Right lobe of liver (tissue), 6 donors: ENCODE measurements around the gene ADCY5. TPM values are rescaled to one million over a fixed set of nuclear protein-coding genes. Genes with fewer than 3 reads are reported as not detected.
A peak's percentile ranks its signal among the peaks of the same experiment; 100 is the strongest.

Source experiments
- ATAC-seq, 4 donors: fragments of 200-7000 bp; cut with Tn5 transposase; one replicate each; pipeline ENCODE4 v1.9.1; 2020; ENCODE audit warnings: mild to moderate bottlenecking in 4 of 4, moderate library complexity in 4 of 4
- DNase-seq, 3 donors: peaks; one replicate each; pipeline ENCODE4 v3.0.0-alpha.2; 2020
- H3K27ac ChIP-seq, 3 donors: fragments of 200-600 bp; one replicate each; pipeline ENCODE4 v1.8.0; 2022
- H3K27me3 ChIP-seq, 2 donors: fragments of 200-600 bp; one replicate each; pipeline ENCODE4 v1.8.0; 2022
- H3K36me3 ChIP-seq, 4 donors: fragments of 200-600 bp; sonication (generic) in 1 of 4; one replicate each; pipeline versions ENCODE4 v1.5.1 to v1.8.0; 2017 to 2022; ENCODE audit warnings: control low read depth in 1 of 4
- H3K4me1 ChIP-seq, 4 donors: fragments of 200-600 bp; sonication (generic) in 1 of 4; one replicate each; pipeline versions ENCODE4 v1.5.1 to v1.8.0; 2017 to 2022; ENCODE audit warnings: control low read depth in 1 of 4
- H3K4me3 ChIP-seq, 3 donors: fragments of 200-600 bp; one replicate each; pipeline ENCODE4 v1.8.0; 2022
- H3K9me3 ChIP-seq, 4 donors: fragments of 200-600 bp; sonication (generic) in 1 of 4; one replicate each; pipeline versions ENCODE4 v1.5.1 to v1.8.0; 2017 to 2022; ENCODE audit warnings: control low read depth in 1 of 4
- POLR2A ChIP-seq: fragments of 450-650 bp; IDR thresholded peaks from one replicate; pipeline ENCODE4 v1.6.1; 2017; ENCODE audit warnings: antibody characterized with exemption, mild to moderate bottlenecking
- WGBS: methylation state at CpG from one replicate; pipeline ENCODE4 v1.1.6; 2018; ENCODE audit warnings: low coverage, low lambda C conversion rate; ENCODE audit not compliant: insufficient coverage; ENCODE audit errors: missing lambda C conversion rate; 5-methylcytosine and 5-hydroxymethylcytosine counted together
- intact Hi-C, 2 donors: fragments of 100-400 bp; cut with DNase I; formaldehyde crosslinking; loops; one replicate each; pipeline versions ENCODE4 v1.11.2 to v1.14.1; 2022
- total RNA-seq, 6 experiments: library from RNA; depleted of rRNA in 2 of 6; stranded (reverse); fragments of >200 nt in 2 of 6; fragmentation: NEBNext Ultra II Directional in 3 of 6; extraction: Animal tissue kit (Norgen Biotek cat#: 25700) in 3 of 6; gene quantifications; one replicate each; pipeline versions ENCODE4 v1.1.0 to v1.2.4, GENCODE V29; 2016 to 2023
- TF ChIP-seq, protein P1 (sequence below), 4 donors: fragments of 200-600 bp in 3 of 4; fragments of 450-650 bp in 1 of 4; IDR thresholded peaks; one replicate each; pipeline versions ENCODE4 v1.5.1 to v1.8.0; 2016 to 2022; ENCODE audit warnings: antibody characterized with exemption in 4 of 4, mild to moderate bottlenecking in 2 of 4
- donor health status: DM: no; HTN: yes; CAD: no.
- donor health status: DM: no; HTN: no; CAD: no.
- donor health status: DM: no; HTN: no; CAD: no.
- donor health status: DM: no; HTN: yes; CAD: no.
- donor health status: DM: no; HTN: yes; CAD: no.

The ADCY5 gene
- total RNA-seq, 6 experiments from 2014 or later = 1.9 to 3.7 (median 2.7) TPM

DNA sequence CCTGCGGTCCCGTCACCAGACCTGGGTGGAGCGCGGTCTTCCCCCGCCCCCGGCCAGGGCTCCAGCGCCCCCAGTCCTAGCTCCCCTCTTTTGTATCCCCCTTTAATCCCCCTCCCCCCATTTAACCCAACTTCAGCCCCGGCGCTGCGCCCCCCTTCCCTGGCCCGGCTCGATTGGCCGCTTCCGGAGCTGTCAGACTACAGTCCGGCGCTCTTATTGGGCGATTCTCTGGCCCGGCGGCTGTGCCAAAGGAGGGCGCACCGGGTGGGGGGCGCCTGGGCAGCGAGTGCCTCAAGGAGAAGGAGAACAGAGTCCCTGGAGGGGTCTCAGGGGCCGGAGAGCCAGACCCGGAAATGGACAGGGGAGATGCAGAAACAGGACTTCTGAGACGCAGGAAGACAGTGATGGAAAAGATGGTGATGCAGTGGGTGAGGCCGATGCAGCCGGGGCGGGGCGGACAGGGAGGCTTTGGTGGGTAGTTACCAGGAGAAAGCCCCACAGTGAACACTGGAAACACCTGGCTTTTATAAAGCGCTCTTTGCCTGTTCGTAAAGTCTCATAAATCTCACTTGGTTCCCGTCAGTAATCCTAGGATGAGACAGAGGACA, 1.2 kb upstream of the ADCY5 start:
- WGBS = 26% methylated on average over 19 of the region's 33 CpGs
- intact Hi-C loops = no loop called here

DNA sequence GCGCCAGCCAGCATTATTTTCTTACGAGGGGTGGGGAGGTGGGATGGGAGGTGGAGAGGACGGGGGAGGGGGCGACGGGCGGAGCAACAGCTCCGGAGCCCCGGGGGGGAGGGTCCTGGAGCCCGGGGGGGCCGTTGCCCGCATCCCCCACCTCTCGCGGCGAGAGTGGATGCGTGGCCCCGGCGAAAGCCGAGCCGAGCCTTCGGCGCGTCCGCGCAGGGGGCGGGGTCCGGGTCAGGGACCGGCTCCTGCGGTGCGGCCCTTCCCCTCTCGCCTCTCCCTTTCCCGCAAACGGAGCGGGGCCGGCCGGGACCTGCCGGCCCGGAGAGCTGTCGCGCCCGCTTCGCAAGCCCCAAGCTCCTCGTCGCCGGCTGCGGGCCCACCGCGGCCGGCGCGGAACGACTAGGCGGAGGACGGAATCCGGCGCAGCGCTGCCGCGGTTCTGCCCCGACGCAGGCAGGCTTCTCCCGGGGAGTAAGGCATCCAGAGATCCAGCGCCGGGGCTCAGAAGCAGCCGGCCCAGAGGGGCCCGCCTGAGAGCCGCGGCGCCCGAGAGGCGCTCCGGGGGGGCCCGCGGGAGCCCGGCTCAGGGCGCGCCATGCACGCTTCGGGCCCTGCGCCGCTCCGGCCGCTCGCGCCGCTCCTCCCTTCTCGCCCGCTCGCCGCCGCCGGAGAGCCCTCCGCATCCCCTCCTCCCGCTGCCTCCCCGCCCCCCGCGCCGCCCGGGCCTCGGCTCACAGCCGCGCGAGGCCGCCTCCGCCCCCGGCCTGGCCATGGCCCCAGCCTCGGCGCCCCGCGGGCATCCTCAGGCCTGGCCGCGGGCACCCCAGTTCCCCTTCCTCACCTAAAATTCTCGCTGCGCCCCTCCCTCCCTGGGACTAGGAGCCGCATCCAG, 459 bp upstream of the ADCY5 start:
- H3K4me3 ChIP-seq = peak overlapping the region; percentile 46 to 54 (median 47)
- peak in 2 of 3 donors; percentile 42 to 55 for DNase-seq
- 0% methylated on average over 1 of the region's 114 CpGs for WGBS
- no peaks in the 10 kb centered on the region for H3K9me3 ChIP-seq
- intact Hi-C loops = no loop called here
- peak overlapping the region in 2 of 3 donors; percentile 36 to 47 for H3K27ac ChIP-seq
- H3K4me1 ChIP-seq = peaks cover 0 to 23% (median 0%) of the 10 kb centered on the region in 4 donors
- ATAC-seq = peak; percentile 41 to 53 (median 50)
- H3K27me3 ChIP-seq = peaks cover 0 to 11% of the 10 kb centered on the region in 2 donors
- no peaks in the 10 kb centered on the region for H3K36me3 ChIP-seq
- TF ChIP-seq, protein P1, sequence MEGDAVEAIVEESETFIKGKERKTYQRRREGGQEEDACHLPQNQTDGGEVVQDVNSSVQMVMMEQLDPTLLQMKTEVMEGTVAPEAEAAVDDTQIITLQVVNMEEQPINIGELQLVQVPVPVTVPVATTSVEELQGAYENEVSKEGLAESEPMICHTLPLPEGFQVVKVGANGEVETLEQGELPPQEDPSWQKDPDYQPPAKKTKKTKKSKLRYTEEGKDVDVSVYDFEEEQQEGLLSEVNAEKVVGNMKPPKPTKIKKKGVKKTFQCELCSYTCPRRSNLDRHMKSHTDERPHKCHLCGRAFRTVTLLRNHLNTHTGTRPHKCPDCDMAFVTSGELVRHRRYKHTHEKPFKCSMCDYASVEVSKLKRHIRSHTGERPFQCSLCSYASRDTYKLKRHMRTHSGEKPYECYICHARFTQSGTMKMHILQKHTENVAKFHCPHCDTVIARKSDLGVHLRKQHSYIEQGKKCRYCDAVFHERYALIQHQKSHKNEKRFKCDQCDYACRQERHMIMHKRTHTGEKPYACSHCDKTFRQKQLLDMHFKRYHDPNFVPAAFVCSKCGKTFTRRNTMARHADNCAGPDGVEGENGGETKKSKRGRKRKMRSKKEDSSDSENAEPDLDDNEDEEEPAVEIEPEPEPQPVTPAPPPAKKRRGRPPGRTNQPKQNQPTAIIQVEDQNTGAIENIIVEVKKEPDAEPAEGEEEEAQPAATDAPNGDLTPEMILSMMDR (IDR thresholded peaks at IDR 0.05) = no peak
- TF ChIP-seq POLR2A = no peak

More for the DNA sequence above, 1.2 kb upstream of the ADCY5 start:
- H3K27me3 ChIP-seq = peaks cover 0 to 11% of the 10 kb centered on the region in 2 donors
- H3K27ac ChIP-seq = peak overlapping the region in 1 of 3 donors; percentile 47
- no peak for ATAC-seq
- H3K4me3 ChIP-seq = peak overlapping the region; percentile 21 to 54 (median 46)
- peak in 1 of 3 donors; percentile 58 for DNase-seq
- TF ChIP-seq POLR2A = no peak
- TF ChIP-seq, protein P1 (IDR thresholded peaks at IDR 0.05) = no peak
- H3K36me3 ChIP-seq = no peaks in the 10 kb centered on the region
- H3K4me1 ChIP-seq = peaks cover 0 to 23% (median 0%) of the 10 kb centered on the region in 4 donors
- H3K9me3 ChIP-seq = no peaks in the 10 kb centered on the region

DNA sequence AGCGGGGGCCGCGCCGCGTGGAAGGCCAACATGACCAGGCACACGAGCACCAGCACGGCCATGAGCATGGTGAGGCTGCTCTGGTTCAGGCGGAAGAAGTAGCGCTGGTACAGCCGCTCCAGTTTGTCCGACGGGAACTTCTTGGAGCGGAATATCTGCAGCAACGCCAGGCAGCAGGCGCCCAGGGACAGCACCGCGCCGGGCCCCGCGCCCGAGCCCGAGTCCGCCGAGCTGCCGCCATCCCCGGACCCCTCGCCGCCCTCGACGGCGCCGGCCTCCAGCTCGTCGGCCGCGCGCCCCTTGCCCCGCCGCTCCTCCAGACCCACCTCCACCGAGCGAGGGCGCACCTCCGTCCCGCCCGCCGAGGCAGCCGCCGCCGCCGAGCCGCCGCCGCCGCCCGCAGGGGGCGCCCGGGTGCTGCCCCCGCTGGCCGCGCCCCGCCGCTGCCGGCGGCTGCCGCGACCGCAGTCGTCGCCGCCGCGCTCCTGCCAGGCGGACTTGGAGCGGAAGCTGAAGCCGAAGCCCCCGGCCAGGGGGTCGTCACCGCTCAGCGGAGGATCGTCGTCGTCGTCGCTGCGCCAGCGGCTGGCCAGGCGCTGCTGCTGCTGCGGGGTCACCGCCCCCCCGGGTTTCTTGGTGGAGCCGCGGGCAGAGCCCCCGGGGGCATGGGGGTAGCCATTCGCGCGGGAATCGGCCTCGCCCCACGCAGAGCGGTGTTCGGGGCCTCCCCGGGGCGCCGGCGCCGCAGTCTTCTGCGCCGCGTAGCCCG, 957 bp downstream of the ADCY5 start:
- Histone ChIP-seq H3K4me1 (peaks cover 0 to 23% (median 0%) of the 10 kb centered on the region in 4 donors), H3K9me3 (no peaks in the 10 kb centered on the region), H3K4me3 (peak overlapping the region; percentile 46 to 54 (median 47)), H3K27me3 (peaks cover 0 to 11% of the 10 kb centered on the region in 2 donors), H3K36me3 (no peaks in the 10 kb centered on the region), H3K27ac (peak overlapping the region; percentile 36 to 57 (median 47))
- intact Hi-C loops = no loop called here
- peak in 2 of 3 donors; percentile 41 to 53 for DNase-seq
- TF ChIP-seq, protein P1 (IDR thresholded peaks at IDR 0.05) = peak in 2 of 4 donors; percentile 13 to 48
- no peak for TF ChIP-seq POLR2A
- ATAC-seq = peak; percentile 23 to 69 (median 50)
- WGBS = 4% methylated on average over 10 of the region's 110 CpGs

DNA sequence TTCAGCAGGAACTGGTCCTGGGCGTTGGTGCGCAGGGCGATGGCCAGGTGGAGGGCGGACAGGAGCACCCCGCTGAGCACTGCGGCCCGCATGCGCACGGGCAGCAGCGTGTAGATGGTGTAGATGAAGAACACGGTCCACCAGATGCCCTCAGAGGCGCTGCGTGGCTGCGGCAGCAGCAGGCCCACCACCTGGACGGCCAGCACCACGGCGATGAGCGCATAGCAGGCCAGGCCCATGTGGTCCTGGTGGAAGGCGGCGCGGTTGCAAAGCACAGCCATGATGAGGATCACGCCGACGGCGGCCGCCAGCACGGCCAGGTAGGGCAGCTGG, 1.5 kb downstream of the ADCY5 start:
- 93% methylated on average over 3 of the region's 27 CpGs for WGBS
- ATAC-seq (no peak), DNase-seq (peak in 1 of 3 donors; percentile 58)
- H3K36me3 ChIP-seq = no peaks in the 10 kb centered on the region
- H3K27ac ChIP-seq = peak overlapping the region in 2 of 3 donors; percentile 29 to 57
- H3K27me3 ChIP-seq = peaks cover 0 to 11% of the 10 kb centered on the region in 2 donors
- no peaks in the 10 kb centered on the region for H3K9me3 ChIP-seq
- H3K4me1 ChIP-seq = peaks cover 0 to 23% (median 0%) of the 10 kb centered on the region in 4 donors
- peak overlapping the region; percentile 16 to 54 (median 21) for H3K4me3 ChIP-seq
- intact Hi-C loops = no loop called here
- TF ChIP-seq POLR2A = no peak
- TF ChIP-seq, protein P1 (IDR thresholded peaks at IDR 0.05) = no peak
